ENCODE results near the gene HRH1.

GRCh38 chr3:11238060-11238459, 83.8 kb downstream of the HRH1 start:
- TF ChIP-seq CTCF (IDR thresholded peaks at IDR 0.05; ENCODE audit: extremely low read depth in 1 of 2, insufficient read depth in 1 of 2, low read depth in 1 of 2, low read length in 2 of 2) = no peak
- no peak for TF ChIP-seq EZH2 (IDR thresholded peaks at IDR 0.05; ENCODE audit: borderline replicate concordance, low read depth, low read length, severe bottlenecking)
- no peak for TF ChIP-seq POLR2AphosphoS5 (IDR thresholded peaks at IDR 0.05; ENCODE audit: insufficient read depth, low read depth, low read length)
- no peak for TF ChIP-seq POLR2A (IDR thresholded peaks at IDR 0.05; ENCODE audit: low read depth, low read length)
